ENCODE measurements around the gene SLC6A20. TPM values are rescaled to one million over a fixed set of nuclear protein-coding genes. Genes with fewer than 3 reads are reported as not detected.

The SLC6A20 gene
- under 0.01 TPM in 1 of 2 replicates, not detected in the other for total RNA-seq (2014; rRNA removed; shearing (Covaris generic))

- no peak for DNase-seq (ENCODE audit: low read depth)
Measured at GRCh38 chr3:45795882-45796765, at the start of gene SLC6A20. Gene SLC6A20, minus strand, starts transcription at chr3:45796536. Its CDS starts 117 bp downstream, at chr3:45796419.

DNA sequence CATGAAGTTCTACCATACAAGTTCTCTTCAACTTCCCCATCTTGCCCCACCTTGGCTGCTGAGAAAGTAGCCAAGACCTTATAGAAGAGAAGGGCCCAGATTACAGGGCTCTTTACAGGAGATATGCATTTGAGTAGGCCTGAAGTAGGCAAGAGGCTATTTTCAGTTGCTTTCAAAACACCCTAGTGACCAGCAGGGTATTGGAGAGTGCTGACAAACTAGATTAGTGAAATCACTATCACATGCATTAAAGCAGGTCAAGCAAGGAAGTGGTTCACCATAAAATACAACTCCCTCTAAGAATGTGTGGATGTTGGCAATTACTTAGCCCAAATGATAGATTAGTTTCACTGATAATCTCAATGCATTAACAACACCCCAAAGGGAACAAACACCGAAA, 48.3 kb upstream of the SLC6A20 start:
- DNase-seq (ENCODE audit: low read depth): no peak

DNA sequence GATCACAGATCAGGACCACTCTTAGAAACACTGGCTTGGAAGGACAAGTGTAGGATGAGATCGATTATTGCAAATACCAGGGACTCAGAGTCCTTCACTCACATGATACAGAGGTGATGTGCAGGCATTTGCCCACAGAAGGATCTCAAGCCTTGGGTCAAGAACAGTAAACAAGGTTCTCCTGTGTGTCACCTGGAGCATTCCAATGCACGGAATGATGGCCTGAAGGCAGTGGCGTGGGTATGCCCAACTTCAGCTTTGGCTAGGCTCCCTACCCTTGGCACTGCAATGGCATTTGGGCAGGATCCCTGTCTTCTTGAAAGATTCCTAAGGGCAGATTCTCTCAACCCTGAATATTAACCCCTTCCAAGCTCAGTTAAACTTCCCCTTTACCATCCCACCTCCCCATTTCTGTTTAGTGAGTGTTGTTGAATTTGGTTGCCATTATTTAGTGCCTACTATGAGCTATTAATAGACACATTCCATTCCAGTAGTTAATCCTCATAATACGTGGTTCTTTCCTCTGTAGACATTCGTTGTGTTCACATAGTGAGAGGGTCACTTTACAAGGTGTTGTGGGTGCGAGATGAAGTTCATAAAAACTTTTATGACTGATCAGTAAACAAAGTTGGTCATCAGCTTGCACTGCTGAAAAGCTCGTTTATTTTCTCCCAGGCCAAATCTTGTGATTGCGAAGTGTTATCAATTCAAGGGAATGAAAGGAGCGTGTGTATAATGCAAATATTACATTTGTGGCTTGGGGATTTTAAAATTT, 46.7 kb upstream of the SLC6A20 start:
- no peak for DNase-seq (ENCODE audit: low read depth)

GRCh38 chr3:45841757-45842491, 45.6 kb upstream of the SLC6A20 start, which contains the start of gene LZTFL1:
Gene LZTFL1, minus strand, starts transcription at chr3:45842119. Its CDS starts 128 bp downstream, at chr3:45841991.
- DNase-seq (ENCODE audit: low read depth): peak; percentile 98

DNA sequence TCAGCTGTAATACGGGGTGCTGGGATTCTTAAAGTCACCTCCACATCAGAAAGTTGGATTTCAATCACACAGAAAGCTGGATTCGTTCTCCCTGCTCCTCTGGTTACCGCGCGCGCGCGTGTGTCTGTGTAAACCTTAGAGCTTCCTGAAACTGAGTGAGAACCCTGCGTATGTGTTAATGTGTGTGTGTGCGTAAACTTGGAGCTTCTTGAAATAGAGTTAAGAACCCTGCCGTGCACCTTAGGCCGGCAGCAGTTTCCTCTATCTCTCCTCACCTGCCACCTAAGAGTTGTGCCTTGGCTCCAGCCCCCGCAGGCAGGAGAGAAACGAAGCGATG, 45.1 kb upstream of the SLC6A20 start:
- DNase-seq (ENCODE audit: low read depth): peak; percentile 28

GRCh38 chr3:45838466-45838865, 42.1 kb upstream of the SLC6A20 start:
- DNase-seq (ENCODE audit: low read depth): no peak

- DNase-seq (ENCODE audit: low read depth): no peak
Measured at GRCh38 chr3:45832699-45833098, 36.4 kb upstream of the SLC6A20 start.

DNA sequence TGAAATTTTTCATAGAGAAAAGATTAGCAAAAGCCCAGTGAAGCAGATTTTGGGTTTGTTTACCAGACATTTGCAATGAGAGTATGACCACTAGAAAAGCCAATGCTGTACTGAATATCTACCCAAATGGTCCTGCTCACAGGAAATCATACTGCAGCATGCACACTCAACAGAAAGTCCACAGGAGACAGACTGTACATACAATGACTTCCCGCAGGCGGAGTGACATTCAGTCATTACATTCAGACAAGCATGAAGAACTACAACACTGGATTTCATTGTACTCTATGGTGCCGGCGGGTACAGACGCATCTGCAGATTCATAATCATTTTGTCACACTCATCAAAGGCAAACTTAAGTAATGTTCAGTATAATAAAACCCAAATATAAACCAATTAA, 33.8 kb upstream of the SLC6A20 start:
- peak; percentile 13 for DNase-seq (ENCODE audit: low read depth)

DNA sequence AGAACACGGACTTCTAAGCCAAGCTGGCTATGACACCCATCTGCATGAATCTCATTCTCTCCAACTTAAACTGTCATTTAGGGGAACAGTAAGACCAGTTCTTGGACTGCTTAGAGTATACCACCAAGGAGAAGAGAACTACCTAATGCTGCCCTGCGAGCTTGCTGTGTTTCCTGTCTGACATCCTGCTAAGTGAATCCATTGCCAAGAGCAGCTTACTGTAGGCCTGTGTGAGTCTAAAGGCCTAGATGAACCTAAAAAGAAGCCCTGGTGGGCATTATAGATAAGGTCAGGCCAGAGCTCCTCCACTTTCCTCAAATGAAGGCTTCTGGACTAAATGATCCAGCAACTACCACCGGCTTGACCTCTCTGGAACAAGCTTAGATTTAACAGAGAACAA, 30.6 kb upstream of the SLC6A20 start:
- DNase-seq (ENCODE audit: low read depth): no peak

DNA sequence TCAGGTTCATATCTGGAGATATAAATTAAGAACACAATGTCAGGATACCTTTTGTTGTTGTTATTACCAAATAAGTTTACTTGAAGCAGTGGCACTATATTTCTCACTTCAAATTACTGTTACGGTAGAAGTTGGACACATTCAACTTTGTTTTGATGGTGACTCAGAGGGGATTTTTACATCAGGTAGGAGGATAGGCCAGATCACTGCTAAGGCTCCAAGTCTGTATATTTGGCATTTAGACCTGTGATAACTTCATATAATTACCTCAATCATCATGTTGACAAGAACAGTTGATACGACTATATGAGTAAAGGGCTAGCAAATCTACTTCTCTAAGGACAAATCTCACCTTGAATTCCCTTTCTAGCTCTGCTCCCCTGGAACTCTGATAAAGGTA, 30.0 kb upstream of the SLC6A20 start:
- no peak for DNase-seq (ENCODE audit: low read depth)

DNA sequence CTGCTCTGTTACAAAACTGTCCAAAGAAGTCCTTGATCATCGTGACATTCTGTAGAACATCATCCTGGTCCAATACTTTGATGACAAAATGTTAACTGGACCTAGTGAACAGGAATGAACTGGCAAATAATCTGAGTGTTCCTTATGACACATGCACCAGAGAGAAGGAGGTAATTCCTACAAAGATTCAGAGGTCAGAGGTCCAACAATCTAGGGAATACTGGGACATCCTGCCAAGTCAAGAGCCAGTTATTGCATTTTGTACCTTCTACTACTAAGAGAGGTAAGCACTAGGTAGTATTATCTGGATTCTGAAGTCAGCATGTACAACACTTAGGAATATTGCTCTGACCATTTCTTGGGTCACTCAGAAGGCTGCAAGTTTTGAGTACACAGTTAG, 24.8 kb upstream of the SLC6A20 start:
- DNase-seq (ENCODE audit: low read depth): no peak

DNA sequence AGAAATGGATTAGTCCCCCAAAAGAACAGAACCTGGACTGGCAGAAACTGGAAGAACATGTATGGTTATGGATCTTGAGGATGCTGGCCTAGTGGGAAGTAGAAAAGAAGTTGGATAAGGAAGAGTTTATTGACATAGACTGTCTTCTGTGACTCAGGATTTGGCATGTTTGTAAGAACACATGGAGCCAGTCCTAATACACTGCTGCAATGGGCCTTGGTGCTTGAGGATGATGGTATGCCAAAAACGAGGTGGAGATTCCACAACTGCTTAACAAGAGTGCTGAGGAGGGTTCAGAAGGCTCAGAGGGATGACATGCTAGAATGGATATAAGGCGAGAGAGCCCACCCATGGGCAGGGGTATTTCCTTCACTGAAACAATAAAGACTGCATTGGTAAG, 23.2 kb upstream of the SLC6A20 start:
- peak; percentile 52 for DNase-seq (ENCODE audit: low read depth)

DNA sequence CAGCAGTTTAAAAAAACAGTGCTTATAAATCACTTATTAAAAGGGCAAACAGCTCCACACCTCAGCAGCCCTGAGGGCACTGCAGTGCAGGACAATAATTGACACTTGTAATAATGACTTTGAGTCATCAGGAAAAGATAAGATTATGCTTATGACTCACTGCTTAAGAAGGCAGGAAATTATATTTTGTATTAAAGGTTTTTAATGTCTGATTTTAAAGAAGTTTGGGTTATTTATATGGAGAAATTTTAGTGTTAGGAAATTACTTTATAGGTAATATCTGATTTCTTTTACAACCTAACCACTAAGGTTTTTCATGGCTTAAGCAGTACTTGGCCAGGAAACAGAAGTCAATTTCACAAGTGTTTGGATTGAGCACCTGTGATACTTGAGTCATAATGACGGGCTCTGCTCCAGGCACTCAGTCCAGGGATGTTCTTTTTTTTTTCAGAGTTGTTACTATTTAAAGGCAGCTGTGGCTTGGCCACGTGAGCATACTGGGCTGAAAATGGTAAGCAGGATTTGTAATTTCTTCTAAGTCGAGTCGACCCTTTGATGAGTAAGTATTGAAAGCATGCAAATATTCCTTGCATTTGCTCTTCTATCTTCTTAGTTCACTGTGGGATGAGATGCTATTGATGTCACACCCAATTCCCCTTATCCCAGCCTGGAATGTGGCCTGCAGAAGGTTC, 21.6 kb upstream of the SLC6A20 start:
- DNase-seq (ENCODE audit: low read depth): peak; percentile 98

GRCh38 chr3:45816544-45816943, 20.2 kb upstream of the SLC6A20 start:
- DNase-seq (ENCODE audit: low read depth): peak; percentile 95

- no peak for DNase-seq (ENCODE audit: low read depth)
Measured at GRCh38 chr3:45814322-45814721, 18.0 kb upstream of the SLC6A20 start.

GRCh38 chr3:45807681-45808540, 11.6 kb upstream of the SLC6A20 start:
- DNase-seq (ENCODE audit: low read depth): no peak

DNA sequence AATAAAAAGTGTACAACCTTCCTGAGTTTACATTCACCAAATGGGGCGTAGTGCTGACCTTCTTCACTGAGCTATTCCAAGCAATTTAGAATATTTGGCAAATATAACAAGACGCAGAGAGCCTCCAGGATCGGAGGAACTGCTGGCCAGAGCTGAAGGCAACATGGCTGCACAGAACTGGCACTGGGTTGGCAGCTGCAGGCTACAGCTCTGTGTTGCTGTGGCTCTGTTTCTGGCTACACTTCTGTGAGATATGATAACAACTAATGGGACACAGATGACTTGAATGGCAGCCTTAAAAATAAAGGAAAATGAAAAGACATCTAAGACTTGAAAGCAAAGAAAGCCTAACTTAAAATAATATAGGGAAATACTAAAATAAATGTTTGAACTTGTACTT, 10.8 kb upstream of the SLC6A20 start:
- no peak for DNase-seq (ENCODE audit: low read depth)

- no peak for DNase-seq (ENCODE audit: low read depth)
Measured at GRCh38 chr3:45806072-45806471, 9.7 kb upstream of the SLC6A20 start.

GRCh38 chr3:45803252-45803935, 7.1 kb upstream of the SLC6A20 start:
- DNase-seq (ENCODE audit: low read depth): no peak

DNA sequence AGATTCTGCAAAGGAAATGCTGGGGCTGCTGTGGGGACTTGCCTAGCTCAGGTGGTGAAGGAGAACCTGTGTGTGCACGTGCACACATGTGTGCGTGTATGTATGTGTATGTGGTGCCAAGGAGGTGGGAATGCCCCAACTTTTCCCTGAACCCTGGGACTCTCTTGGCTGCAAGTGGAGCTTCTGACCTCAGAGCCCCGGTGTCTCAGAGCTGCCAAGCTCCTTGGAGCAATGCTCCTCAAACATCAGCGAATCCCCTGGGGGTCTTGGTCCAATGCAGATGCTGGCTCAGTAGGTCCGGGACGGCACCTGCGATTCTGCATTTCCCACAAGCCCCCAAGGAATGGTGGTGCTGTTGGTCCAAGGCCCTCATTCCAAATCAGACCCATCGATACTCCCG, 5.8 kb upstream of the SLC6A20 start:
- DNase-seq (ENCODE audit: low read depth): no peak
